ENCODE results near the gene CAMK2B. TPM values are rescaled to one million over a fixed set of nuclear protein-coding genes. Genes with fewer than 3 reads are reported as not detected.

The CAMK2B gene
- total RNA-seq, 1 donor from 2014 or later, result 0.23 TPM

- no peak overlapping the region for H3K27ac Mint-ChIP-seq (ENCODE audit: unreplicated experiment)
- H3K4me1 Mint-ChIP-seq (ENCODE audit: unreplicated experiment), result no peaks in the 10 kb centered on the region
- no peaks in the 10 kb centered on the region for H3K36me3 Mint-ChIP-seq (ENCODE audit: low read depth, unreplicated experiment)
- no peak for DNase-seq (ENCODE audit: low spot score)
- no peaks in the 10 kb centered on the region for H3K9me3 Mint-ChIP-seq (ENCODE audit: unreplicated experiment)
- no peak for TF ChIP-seq CTCF (IDR thresholded peaks at IDR 0.05; ENCODE audit: unreplicated experiment)
- H3K27me3 Mint-ChIP-seq (ENCODE audit: unreplicated experiment), result peaks cover 3% of the 10 kb centered on the region
- no peak overlapping the region for H3K4me3 Mint-ChIP-seq (ENCODE audit: unreplicated experiment)
Measured at GRCh38 chr7:44231088-44231487, 94.3 kb downstream of the CAMK2B start.

GRCh38 chr7:44230286-44230685 is 95.1 kb downstream of the CAMK2B start:
- DNase-seq (ENCODE audit: low spot score), result no peak
- Mint-ChIP-seq H3K9me3 (ENCODE audit: unreplicated experiment) (no peaks in the 10 kb centered on the region), H3K27ac (ENCODE audit: unreplicated experiment) (no peak overlapping the region), H3K36me3 (ENCODE audit: low read depth, unreplicated experiment) (no peaks in the 10 kb centered on the region), H3K4me1 (ENCODE audit: unreplicated experiment) (no peaks in the 10 kb centered on the region), H3K4me3 (ENCODE audit: unreplicated experiment) (no peak overlapping the region), H3K27me3 (ENCODE audit: unreplicated experiment) (peaks cover 7% of the 10 kb centered on the region)
- no peak for TF ChIP-seq CTCF (IDR thresholded peaks at IDR 0.05; ENCODE audit: unreplicated experiment)

GRCh38 chr7:44229546-44230105 is 95.8 kb downstream of the CAMK2B start:
- no peaks in the 10 kb centered on the region for H3K36me3 Mint-ChIP-seq (ENCODE audit: low read depth, unreplicated experiment)
- H3K4me1 Mint-ChIP-seq (ENCODE audit: unreplicated experiment), result no peaks in the 10 kb centered on the region
- no peak for TF ChIP-seq CTCF (IDR thresholded peaks at IDR 0.05; ENCODE audit: unreplicated experiment)
- no peak for DNase-seq (ENCODE audit: low spot score)
- H3K27me3 Mint-ChIP-seq (ENCODE audit: unreplicated experiment), result peaks cover 7% of the 10 kb centered on the region
- no peak overlapping the region for H3K4me3 Mint-ChIP-seq (ENCODE audit: unreplicated experiment)
- H3K27ac Mint-ChIP-seq (ENCODE audit: unreplicated experiment), result no peak overlapping the region
- no peaks in the 10 kb centered on the region for H3K9me3 Mint-ChIP-seq (ENCODE audit: unreplicated experiment)

GRCh38 chr7:44228571-44229350 is 96.6 kb downstream of the CAMK2B start:
- Mint-ChIP-seq H3K27me3 (ENCODE audit: unreplicated experiment) (peaks cover 7% of the 10 kb centered on the region), H3K9me3 (ENCODE audit: unreplicated experiment) (no peaks in the 10 kb centered on the region), H3K36me3 (ENCODE audit: low read depth, unreplicated experiment) (no peaks in the 10 kb centered on the region), H3K27ac (ENCODE audit: unreplicated experiment) (no peak overlapping the region), H3K4me1 (ENCODE audit: unreplicated experiment) (no peaks in the 10 kb centered on the region), H3K4me3 (ENCODE audit: unreplicated experiment) (no peak overlapping the region)
- no peak for TF ChIP-seq CTCF (IDR thresholded peaks at IDR 0.05; ENCODE audit: unreplicated experiment)
- no peak for DNase-seq (ENCODE audit: low spot score)

GRCh38 chr7:44227911-44228310 is 97.5 kb downstream of the CAMK2B start:
- no peak overlapping the region for H3K4me3 Mint-ChIP-seq (ENCODE audit: unreplicated experiment)
- TF ChIP-seq CTCF (IDR thresholded peaks at IDR 0.05; ENCODE audit: unreplicated experiment), result no peak
- no peaks in the 10 kb centered on the region for H3K36me3 Mint-ChIP-seq (ENCODE audit: low read depth, unreplicated experiment)
- H3K27ac Mint-ChIP-seq (ENCODE audit: unreplicated experiment), result no peak overlapping the region
- no peak for DNase-seq (ENCODE audit: low spot score)
- peaks cover 8% of the 10 kb centered on the region for H3K27me3 Mint-ChIP-seq (ENCODE audit: unreplicated experiment)
- no peaks in the 10 kb centered on the region for H3K4me1 Mint-ChIP-seq (ENCODE audit: unreplicated experiment)
- H3K9me3 Mint-ChIP-seq (ENCODE audit: unreplicated experiment), result no peaks in the 10 kb centered on the region
